GM12874 (cell line): ENCODE data around the gene CAMK2B.

Experiments
- TF ChIP-seq, protein P1 (sequence below): IDR thresholded peaks from 2 replicates; pipeline ENCODE4 v1.5.1; 2011; ENCODE audit warnings: low read depth, mild to moderate bottlenecking, control low read depth, low read length, moderate library complexity; ENCODE audit not compliant: insufficient read depth

Gene CAMK2B

DNA sequence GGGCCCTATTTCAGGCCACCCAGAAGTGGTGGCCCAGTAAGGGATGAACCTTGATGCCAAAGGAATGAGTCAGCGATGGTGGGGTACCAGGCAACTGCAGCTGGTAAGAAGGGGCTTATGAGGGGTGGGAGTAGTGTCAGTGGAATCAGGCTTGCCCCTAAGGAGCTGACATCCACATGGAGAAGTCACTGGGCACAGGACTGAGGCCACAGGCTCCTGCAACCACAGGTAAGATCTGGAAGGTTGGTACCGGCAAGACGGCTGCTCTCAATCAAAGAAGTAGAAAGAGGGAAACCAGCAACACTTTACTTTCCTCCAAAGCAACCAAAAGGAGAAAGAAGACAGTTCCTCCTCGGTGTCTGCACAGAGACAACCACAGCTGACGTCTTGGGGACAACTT is 138.7 kb downstream of the CAMK2B start:
- TF ChIP-seq, protein P1, sequence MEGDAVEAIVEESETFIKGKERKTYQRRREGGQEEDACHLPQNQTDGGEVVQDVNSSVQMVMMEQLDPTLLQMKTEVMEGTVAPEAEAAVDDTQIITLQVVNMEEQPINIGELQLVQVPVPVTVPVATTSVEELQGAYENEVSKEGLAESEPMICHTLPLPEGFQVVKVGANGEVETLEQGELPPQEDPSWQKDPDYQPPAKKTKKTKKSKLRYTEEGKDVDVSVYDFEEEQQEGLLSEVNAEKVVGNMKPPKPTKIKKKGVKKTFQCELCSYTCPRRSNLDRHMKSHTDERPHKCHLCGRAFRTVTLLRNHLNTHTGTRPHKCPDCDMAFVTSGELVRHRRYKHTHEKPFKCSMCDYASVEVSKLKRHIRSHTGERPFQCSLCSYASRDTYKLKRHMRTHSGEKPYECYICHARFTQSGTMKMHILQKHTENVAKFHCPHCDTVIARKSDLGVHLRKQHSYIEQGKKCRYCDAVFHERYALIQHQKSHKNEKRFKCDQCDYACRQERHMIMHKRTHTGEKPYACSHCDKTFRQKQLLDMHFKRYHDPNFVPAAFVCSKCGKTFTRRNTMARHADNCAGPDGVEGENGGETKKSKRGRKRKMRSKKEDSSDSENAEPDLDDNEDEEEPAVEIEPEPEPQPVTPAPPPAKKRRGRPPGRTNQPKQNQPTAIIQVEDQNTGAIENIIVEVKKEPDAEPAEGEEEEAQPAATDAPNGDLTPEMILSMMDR, result no peak

DNA sequence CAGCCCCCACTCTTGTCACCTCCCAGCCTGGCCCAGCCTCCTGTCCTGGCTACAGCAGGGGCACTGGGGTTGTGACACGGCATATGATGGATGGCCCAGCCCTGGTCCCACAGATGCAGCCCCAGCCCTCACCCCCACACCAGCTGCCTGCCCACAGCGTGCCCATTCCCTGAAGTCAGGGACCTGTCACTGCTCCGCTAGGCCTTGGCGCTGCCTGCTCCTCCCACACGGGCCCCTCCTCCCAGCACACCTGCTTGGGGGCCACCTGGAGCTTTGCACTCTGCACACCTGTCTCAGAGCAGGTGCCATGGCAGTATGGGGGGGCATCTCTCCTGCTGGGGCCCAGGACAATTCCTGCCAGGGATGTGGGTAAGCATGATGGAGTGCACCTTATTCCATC is 139.7 kb downstream of the CAMK2B start:
- TF ChIP-seq, protein P1, result no peak

DNA sequence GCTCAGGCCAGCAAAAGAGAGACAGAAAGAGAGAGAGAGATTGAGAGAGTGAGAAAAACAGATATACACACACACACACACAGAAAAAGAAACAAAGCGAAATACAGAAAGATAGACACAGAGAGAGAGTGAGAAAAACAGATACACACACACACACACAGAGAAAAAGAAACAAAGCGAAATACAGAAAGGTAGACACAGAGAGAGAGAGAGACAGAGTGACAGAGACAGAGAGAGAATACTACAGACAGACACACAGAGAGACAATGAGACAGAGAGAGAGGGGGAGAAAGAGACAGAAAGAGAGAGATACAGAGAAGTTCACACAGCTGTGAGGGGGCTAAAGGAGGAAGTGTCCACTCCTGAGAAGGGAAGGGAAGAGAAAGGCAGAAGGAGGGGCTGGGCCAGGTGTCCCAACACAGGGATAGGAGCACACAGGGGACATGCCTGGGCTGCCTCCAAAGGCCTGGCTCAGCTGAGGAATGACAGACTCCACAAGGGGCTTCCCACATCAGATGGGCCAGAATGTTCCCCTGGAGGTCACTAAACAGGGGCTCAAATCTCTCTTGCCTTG is 140.4 kb downstream of the CAMK2B start:
- TF ChIP-seq, protein P1, result no peak

DNA sequence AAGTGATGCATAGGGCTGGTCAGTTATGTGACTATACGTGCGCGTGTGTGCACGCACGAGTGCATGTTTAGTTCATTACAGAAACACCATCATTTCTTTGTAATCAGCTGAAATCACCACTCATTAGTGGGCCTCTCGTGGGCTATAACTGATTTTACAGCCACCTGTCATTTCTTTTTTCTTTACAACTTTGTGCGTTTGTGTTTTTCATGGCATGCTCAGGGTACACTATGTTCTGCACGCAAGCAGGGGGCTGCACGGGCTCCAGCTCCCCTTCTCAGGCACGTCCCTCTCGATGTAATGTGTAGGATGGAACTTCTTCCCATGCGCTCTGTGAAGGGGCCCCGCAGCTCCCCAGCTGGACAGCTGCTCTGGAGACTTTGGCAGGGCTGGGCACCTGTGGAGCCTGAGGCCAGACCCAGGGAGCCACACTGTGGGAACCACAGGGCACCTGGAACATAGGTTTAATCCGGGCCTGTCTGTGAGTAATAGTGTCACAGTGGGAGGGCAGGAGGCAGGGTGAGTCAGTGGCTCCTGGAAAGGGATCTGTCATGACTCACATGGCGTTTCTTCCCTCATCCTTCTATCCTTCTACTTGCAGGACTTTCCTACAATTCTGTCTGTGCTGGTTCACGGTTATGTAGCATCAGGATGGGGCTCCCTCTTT is 141.1 kb downstream of the CAMK2B start:
- TF ChIP-seq, protein P1, result no peak

DNA sequence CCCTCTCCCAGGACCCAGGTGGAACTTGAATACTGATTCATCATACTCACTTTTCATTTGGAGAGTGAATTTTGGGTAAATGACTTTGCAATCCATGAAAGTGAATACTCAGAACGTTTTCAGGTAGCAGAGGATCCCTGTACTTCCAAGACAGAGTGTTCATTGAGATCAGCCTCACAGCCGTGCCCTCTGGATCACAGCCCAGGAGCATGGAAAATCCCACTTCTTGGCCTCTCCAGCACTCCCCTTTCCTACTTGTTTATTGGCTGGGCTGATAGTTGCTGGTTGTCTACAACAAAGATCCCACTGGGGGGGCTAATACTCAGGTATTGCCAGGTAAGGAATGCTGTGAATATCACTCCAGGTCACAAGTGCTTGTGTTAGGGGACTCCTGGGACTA is 142.0 kb downstream of the CAMK2B start:
- TF ChIP-seq, protein P1, result no peak

DNA sequence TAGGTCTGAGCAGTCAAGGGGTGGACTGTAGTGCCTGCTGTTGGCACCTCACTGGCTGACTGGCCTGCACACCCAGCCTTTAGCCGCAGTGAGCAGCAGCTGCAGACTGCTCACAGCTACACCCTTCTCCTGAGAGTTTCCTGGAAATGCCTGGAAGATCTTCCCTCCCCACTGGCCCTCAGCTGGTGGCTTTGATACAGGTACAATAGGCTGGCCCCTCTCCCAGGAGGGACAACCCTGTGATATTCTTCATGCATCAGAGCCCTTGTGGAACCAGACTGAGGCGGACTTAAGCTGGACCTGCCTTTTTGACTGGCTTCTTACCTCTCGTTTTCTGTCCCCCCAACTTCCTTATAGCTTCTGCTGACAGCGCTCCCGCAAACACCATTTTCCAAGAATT is 142.6 kb downstream of the CAMK2B start:
- TF ChIP-seq, protein P1, result no peak

DNA sequence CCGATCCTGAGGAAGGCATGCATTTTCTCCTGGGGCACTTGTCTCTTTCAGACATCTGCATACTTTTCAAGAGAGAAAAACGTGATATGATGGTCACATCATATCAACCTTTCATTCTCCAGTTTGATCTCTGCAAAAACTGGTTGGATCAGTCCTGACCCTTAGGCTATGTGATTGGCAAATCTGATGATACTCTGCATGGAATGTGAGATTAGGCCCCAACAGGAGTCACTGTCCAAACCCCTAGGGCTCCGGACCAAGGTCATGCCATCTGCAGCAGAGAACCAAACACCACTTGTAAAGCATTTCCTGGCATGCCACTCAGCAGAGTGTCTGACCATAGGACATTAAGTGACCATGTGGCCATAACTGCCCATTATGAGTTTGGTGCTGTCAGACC is 144.8 kb downstream of the CAMK2B start:
- TF ChIP-seq, protein P1, result no peak
